Thyroid gland (tissue), 4 donors: ENCODE results near the gene MAP3K6.

Experiments used
- CTCF ChIP-seq, 6 experiments: fragments of 200-600 bp in 3 of 6; fragments of 450-650 bp in 3 of 6; sonication (generic) in 3 of 6; IDR thresholded peaks; one replicate each; pipeline ENCODE4 v1.5.1; 2016 to 2019; ENCODE audit warnings: antibody characterized with exemption in 6 of 6, mild to moderate bottlenecking in 2 of 6, inconsistent platforms in 1 of 6, moderate library complexity in 1 of 6
- POLR2A ChIP-seq, 2 donors: fragments of 450-650 bp; IDR thresholded peaks; one replicate each; pipeline ENCODE4 v1.6.1; 2017; ENCODE audit warnings: antibody characterized with exemption in 2 of 2, mild to moderate bottlenecking in 2 of 2, moderate library complexity in 1 of 2

GRCh38 chr1:27331426-27331825 lies 35.3 kb downstream of the MAP3K6 start:
- TF ChIP-seq CTCF (IDR thresholded peaks at IDR 0.05), result no peak
- no peak for TF ChIP-seq POLR2A (IDR thresholded peaks at IDR 0.05)
